ENCODE data around the gene CSNK1D.
"Not testable (repeated sequence)": the region's sequence is repeated elsewhere in the genome, so short reads cannot be mapped to it uniquely, and the experiment has no call there.

The CSNK1D gene

DNA sequence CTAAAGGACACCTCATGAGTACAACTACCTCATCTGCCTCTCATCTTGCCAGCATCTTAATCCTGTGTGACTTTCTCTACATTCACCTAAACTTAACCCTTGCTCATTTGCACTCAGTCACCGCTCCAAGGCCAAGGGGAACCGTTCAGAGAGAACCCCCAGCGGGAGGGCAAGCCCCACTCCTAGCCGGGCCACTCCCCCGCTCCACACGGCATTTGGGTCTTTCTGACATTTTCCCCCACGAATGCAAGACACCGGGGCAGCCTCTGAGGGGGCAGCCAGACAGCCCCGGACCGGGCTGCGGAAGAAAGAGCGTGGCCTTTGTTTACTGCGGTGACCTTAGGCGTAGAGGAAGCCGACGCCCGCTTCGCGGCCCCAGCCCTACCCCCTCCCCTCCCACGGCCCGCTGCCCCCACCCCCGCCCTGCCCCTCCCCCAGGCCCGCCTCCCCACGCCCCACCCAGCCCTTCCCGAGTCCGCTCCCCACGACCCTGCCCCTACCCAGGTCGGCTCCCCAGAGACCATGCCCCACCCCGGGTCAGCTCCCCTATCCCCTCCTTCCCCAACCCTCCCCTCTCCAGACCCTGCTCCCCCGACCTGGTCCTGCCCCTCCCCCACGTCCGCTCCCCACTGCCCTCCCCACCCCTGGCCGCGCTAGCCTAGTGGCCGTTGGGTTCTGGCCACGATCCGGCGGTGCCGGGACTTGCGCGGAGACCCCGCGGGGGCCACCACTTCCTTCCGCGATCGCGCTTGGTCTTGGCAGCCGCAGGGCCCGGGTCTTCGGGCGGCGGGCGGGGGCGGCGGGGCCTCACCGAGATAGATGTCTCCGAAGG is 789 bp downstream of the CSNK1D start:
- no peak for DNase-seq

DNA sequence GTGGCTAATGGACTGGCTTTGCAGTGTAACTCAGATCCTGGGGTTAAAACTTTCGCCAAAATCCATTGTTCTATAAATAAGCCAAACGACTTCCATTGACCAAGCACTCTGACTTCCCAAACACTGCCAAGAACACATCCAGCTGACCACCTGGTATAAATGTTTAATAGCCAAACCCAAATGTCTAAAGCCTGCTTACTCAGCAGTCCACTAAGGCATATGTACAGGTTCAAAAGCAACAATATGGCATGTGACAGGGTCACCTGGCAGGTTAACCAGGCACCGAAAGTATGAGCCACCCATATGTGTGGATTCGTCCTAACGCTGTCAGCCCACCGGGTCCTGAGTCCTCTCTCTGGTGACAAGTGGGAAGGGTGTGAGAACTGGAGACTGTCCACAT is 2.1 kb downstream of the CSNK1D start:
- no peak for DNase-seq

DNA sequence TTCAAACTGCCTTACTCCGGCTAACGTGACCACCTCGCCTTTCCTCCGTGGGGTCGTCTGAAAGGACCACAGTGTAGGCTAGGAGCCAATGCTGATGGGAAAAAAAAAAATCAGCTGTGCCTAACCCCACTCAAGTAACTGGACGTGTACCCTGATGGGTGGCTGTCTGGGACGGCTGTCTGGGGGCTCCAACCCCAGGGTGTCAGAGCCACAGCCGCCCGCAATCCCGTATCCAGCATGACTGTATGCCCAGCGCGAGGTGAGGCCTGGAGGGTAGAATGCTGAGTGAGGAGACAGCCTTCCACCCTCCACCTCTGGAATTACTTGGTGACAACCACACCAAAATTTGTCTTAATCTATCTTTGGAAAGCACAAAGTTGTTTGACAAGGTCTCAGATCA is 2.8 kb downstream of the CSNK1D start:
- no peak for DNase-seq

DNA sequence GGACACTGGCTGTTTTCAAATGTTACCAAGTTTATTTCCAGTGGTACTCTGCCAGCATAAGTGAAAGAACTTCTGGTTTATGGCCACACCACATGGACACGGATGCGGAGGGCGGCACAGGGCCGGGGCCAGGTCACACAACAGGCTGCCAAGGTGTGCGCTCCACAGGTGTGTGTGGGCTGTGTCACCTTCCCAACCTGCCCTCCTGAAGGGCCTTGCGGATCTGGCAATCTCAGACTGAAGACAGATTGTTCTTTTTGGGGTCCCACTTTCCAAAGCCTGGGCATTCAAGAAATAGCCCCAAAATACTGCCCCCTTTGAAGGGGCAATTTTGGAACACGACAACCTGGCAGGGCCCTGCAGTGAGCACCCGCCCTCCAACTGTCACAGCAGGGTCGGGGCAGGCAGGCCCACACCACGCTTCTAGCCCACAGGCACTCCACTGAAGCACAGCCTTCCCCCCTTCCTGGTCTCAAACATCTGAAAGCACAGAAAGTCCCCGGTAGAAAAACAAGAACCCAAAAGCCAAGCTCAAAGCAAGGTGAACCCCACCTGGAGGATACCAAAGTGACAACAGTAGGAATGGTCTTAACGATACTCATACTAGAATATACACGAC is 3.5 kb downstream of the CSNK1D start:
- DNase-seq = no peak

DNA sequence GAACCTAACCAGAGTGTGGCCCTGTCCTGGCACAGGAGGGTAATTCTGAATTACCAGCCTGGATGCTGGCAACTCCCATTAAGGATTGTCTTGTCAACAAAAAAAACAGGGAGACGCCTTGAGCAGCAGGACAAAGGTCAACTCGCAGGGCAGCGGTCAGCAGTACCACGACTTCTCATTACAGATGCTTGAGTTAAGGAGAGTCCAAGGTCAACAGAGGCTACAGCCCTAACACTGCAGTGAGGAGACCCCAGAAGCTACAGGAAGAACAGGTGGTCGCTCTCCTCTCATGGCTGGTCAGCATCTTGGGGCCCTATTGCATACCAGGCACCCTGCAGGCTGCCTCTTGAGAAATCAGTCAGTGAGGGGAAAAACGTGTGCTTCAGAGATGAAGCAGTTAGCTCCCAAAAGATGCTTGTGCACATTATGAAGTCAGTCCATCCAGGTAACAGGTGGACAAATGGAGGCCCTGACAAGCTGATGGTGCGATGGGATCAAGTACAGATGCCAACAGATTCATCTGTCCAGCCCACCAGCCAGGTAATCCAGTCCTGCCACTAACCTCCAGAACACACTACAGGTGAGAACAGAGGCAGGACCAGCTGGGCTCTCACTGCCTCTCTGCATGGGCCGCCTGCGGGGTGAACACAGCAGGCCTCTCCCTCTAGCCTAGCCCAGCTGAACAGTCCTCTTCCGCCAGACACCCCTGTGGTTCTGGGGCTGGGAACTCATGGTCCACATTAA is 4.2 kb downstream of the CSNK1D start:
- no peak for DNase-seq

DNA sequence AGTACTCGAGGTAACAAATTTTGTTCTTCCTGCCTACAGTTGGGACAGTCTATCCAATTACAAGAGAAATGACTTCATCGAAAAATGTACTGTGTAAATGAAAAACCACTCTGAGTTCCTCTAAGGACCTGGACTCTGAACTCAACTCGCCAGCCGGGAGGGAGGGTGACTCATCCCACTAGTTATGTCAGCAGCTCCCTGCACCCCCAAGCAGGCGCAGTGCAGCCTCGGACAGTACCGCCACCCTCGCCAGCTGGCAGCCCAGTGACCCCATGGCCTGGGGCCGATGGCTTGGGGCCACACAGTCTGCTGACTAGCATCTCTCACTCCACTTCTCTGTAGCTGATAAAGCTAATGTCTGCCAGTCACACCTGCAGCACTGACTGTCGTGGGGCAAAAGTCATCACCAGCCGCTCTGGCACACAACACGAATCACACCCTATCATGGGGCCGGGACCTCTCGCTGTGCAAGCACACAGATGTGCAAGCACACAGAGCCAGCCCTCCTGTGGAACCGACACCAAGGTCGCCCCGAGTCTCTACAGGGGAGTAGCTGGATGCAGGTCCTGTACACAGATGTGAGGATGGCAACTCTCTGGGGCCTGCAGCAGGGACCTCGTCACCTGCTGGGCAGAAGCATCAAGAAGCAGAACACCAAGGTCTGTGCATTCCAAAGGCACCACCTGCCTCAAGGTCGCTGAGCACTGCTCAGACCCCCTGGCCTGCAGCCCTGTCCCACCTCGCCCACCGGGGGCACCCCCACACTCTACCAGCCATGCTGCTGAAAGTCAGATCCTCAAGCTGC is 5.7 kb downstream of the CSNK1D start:
- no peak for DNase-seq

DNA sequence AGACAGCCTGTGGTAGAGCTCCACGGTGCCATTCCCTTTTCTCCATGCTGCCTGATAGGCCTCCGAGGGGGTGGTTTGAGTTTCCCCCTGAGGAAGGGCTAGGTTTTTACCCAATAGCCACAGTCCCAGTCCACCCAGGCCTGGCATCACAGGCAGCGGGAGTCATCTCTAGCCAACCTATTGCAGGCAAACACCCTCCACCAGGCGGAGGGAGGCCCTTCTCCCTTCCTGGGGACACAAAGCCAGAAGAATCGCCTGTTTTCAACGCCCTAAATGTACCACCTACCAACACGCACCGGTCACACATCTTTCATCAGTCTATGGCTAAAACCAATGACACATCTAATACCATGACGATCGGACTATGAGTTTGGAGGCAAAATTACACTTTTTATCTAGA is 7.4 kb downstream of the CSNK1D start:
- no peak for DNase-seq

DNA sequence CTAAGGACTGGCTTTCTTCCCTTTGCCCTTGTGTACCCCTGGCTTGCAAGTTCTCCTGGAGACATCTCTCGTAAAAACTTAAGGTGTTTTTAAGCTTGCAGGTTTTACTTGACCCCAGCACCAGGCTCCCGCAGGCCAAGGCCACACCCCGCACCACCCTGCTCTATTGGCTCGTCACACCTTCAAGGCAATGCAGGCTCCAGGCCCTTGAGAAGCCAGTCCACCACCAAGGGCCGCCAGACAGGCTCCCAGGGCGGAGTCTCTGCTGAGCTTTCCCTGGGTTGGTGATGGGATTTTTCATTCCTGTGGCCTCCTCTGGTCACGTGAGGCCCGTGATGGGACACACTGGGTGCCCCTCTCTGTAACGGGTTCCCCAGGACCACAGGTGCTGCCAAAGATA is 9.9 kb downstream of the CSNK1D start:
- no peak for DNase-seq

DNA sequence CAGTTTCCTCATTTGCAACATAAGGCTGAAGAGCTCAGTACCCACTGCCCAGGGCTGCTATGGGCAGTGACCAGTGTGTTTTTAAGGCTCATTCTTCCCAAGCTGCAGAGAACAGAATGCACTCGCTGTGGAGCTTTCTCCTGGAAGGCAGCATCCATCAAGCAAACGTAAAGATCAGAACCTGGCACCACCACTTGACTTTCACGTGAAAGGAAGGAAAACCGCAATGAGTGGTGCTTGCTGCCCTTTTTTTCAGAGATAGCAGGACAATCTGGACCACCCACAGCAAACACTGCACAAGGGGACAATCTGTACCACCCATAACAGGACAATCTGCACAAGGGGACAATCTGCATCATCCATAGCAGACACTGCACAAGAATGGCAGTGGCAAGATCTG is 11.2 kb downstream of the CSNK1D start:
- no peak for DNase-seq

DNA sequence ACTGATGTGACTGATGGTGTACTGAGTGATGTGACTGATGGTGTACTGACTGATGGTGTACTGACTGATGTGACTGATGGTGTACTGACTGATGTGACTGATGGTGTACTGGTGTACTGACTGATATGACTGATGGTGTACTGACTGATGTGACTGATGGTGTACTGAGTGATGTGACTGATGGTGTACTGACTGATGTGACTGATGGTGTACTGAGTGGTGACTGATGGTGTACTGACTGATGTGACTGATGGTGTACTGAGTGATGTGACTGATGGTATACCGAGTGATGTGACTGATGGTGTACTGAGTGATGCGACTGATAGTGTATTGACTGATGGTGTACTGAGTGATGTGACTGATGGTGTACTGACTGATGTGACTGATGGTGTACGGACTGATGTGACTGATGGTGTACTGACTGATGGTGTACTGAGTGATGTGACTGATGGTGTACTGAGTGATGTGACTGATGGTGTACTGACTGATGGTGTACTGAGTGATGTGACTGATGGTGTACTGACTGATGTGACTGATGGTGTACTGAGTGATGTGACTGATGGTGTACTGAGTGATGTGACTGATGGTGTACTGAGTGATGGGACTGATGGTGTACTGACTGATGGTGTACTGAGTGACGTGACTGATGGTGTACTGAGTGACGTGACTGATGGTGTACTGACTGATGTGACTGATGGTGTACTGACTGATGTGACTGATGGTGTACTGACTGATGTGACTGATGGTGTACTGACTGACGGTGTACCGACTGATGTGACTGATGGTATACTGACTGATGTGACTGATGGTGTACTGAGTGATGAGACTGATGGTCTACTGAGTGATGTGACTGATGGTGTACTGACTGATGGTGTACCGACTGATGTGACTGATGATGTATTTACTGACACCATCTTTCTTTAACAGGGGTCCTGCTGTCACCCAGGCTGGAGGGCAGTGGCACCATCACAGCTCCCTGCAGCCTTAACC is 13.2 kb downstream of the CSNK1D start:
- not testable (repeated sequence) for DNase-seq

DNA sequence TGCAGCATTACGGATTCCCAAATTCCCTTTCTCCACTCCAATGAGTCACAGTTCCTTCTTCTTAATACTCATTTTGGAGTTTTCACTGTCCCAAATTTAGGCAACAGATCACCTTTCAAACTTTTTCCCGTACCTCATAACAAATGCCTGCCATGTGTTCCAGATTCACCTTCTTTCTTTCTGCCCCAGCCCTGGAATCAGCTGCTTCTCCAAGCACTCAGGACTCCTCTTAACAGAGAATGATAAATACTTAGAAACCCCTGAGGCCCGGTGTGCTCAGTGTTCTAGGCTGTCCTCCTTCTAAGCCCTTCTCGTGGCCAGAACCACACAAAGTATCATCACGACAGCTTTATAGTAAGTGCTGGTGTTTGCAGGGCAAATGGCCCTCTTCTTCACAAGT is 14.9 kb downstream of the CSNK1D start:
- DNase-seq = no peak

DNA sequence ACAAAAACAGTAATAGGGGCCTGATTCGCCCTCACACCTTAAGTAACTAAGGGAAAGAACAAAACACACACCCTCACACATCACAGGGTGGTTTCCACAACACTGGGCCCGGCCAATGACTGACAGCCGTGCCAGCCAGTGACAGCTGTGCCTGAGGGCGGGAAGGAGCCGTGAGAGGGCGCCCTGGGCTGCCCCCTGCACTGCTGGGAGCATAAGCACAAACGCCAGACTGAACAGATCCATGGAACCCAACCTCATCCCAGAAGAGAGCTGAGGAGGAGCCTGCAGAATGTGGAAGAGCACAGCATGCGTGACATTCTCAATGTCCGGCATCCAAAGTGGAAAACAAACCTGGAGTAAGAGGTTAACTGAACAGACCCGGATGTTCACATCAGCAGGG is 16.0 kb downstream of the CSNK1D start:
- DNase-seq = peak; percentile 66

DNA sequence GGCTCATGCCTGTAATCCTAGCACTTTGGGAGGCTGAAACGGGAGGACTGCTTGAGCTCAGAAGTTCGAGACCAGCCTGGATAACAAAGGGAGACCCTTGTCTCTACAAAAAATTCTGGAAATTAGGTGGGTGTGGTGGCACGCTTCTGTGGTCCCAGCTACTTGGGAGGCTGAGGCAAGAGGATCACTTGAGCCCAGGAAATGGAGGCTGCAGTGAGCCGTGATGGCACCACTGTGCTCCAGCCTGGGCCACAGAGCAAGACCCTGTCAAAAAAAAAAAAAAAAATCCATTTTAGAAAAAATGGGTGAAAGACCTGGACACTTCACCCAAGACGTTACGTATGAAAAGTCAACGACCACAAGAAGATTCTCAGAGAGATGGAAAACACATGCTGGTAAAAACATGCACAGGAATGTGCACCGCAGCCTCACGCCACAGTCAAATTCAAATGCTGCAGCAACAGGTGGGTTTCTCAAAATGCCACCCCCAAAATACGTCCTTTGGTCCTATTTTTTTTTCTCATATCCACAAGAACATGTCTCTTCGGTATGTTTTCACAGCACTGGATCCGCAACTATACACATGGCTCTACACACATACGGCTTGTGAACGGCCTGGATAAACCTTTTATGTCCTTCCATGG is 17.1 kb downstream of the CSNK1D start:
- DNase-seq = no peak

DNA sequence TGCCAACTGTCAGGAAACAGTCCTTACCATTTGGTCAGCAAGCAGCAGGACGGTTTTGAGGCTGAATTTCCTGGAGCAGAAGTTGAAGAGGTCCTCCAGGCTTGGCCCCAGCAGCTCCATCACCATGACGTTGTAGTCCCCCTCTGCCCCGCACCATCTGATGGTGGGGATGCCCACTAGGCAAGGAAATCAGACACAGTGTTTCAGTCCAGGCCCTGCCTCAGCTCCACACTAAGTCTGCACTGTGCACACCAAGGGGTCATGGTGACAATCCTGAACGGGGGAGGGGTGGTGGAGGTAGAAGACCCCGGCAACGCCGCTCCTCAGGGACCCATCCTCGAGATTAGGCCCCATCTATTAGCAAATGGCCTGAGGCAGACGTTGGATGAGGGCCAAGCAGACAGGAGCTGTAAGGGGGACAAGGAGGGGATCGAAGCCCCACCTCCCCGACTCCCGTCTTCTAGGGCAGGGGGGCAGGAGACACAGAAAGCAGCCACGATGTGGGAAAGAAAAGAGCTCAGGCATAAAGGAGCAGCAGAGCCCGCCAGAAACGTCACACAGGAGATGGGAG is 18.0 kb downstream of the CSNK1D start:
- no peak for DNase-seq

DNA sequence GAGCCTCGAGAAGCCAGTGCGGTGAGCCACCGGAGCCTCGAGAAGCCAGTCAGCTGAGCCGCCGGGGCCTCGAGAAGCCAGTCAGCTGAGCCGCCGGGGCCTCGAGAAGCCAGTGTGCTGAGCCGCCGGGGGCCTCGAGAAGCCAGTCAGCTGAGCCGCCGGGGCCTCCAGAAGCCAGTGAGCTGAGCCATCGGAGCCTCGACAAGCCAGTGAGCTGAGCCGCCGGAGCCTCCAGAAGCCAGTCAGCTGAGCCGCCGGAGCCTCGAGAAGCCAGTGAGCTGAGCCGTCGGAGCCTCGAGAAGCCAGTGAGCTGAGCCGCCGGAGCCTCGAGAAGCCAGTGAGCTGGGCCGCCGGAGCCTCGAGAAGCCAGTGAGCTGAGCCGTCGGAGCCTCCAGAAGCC is 18.8 kb downstream of the CSNK1D start:
- DNase-seq = not testable (repeated sequence)

DNA sequence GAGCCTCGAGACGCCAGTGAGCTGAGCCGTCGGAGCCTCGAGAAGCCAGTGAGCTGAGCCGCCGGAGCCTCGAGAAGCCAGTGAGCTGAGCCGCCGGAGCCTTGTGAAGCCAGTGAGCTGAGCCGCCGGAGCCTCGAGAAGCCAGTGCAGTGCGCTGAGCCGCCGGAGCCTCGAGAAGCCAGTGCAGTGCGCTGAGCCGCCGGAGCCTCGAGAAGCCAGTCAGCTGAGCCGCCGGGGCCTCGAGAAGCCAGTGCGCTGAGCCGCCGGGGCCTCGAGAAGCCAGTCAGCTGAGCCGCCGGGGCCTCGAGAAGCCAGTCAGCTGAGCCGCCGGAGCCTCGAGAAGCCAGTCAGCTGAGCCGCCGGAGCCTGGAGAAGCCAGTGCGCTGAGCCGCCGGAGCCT is 19.4 kb downstream of the CSNK1D start:
- not testable (repeated sequence) for DNase-seq

DNA sequence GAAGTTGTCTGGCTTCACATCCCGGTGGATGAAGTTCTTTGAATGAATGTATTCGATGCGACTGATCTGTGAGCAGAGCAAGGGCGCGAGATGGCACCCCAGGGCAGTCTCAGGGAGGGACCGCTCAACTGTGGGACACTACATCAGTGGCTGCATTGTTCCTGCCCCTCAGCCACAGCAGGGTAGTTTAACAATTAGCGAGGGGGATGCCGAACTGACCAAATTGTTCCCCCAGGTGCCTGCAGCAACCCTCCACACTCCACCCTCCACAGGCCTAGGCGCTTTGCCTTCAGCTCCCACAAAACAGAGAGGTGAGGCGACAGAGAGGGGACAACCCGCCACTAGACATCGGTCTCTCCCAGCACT is 20.3 kb downstream of the CSNK1D start:
- no peak for DNase-seq

DNA sequence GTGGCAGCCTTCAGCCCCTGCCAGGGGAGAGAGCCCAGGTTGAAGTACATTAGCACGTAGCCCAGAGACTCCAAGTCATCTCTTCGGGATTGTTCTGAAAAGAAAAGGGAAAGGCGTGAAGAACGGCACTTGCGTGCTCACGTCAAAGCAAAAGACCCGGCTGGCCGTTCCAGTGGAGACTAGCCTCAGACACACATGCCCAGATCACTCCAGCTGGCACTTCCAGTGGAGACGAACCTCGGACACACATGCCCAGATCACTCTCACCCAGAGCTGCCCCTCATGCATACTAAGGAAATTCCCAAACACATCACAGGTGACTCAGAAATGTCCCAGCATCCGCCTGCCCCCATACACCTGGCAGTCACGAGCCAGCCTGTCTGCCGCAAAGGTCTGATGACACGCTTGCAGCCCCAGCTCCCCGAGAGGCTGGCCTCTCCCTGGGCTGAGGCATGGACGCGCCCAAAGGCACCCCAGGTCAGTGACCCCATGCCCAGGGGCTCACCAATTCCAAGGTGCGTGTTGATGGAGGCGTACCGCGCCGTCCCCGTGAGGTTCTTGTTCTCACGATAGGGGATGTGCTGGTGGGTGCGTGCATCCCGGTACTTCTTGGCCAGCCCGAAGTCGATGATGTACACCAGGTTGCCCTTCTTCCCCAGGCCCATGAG is 20.9 kb downstream of the CSNK1D start:
- DNase-seq = no peak

DNA sequence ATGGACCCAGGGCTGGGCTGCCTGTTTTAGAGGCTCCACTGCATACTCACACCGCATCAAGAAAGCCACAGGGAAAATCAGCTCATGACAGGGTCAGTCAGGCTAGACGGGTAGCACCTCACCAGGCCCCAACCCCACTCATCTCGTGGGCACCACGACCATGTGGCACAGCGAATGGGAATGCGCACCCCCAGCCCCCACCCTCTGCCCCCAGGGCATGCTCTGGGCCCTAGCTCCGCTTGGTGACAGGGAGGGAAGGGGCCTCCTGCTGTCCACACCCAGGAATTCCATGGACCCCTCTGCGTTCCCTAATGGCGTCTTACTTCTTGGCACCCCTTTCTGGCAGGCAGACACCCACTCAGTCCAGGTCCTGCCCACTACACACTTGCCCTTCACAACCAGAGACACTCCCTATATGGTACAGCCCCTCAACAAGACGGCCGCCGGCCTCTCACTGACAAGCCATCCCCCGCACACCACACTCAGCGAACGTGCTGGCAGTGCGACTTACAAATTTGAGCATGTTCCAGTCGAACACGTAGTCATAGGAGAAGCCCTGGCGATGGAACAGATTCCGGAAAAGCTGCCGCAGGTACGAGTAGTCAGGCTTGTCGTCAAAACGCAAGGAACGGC is 22.5 kb downstream of the CSNK1D start:
- no peak for DNase-seq
